Brain microvascular endothelial cell (primary cell): ENCODE measurements around the gene RAPGEF1.

Experiments
- DNase-seq: peaks from one replicate; pipeline ENCODE4 v3.0.0-alpha.2; 2020
- H3K27ac ChIP-seq: fragments of 250-450 bp; sonication (Bioruptor Pico); 2 replicates; pipeline ENCODE4 v1.5.1; 2020; ENCODE audit warnings: mild to moderate bottlenecking, moderate library complexity
- H3K27me3 ChIP-seq: fragments of 250-450 bp; sonication (Bioruptor Pico); replicated peaks from 2 replicates; pipeline ENCODE4 v1.5.1; 2020; ENCODE audit warnings: mild to moderate bottlenecking
- H3K36me3 ChIP-seq: fragments of 250-450 bp; sonication (Bioruptor Pico); replicated peaks from 2 replicates; pipeline ENCODE4 v1.5.1; 2020; ENCODE audit warnings: mild to moderate bottlenecking
- H3K4me3 ChIP-seq: 2 replicates; pipeline ENCODE4 v1.5.1; 2011; ENCODE audit warnings: low read depth, mild to moderate bottlenecking, control low read depth, low read length, moderate library complexity
- in situ Hi-C: cut with HindIII; loops from 2 replicates; pipeline ENCODE4 v1.10.0; 2017; ENCODE audit warnings: low sequenced_read_pairs, low pct_ligation_motif_present
- TF ChIP-seq, protein P1 (sequence below): IDR thresholded peaks from 2 replicates; pipeline ENCODE4 v1.5.1; 2011; ENCODE audit warnings: low read depth, mild to moderate bottlenecking, moderate library complexity, low read length, control low read depth, inconsistent platforms; ENCODE audit errors: missing control alignments

The RAPGEF1 gene

DNA sequence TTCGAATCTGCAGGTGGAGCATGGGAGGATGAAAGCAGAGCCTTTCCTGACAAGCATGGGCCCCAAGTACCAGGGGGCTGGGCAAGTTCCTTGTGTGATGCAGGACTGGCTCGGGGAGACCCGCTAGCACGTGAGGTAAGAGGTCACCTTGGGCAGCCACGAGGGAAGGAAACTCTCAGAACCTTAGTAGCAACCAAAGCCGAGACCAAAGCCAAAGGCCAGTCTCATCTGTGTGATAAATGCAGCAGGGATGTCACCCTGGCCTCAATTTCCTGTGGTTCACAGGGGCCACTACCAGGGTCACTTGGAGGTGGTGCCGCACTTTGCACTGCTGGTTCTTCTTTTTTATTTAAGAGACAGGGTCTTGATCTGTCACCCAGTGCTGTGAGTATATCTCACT is 155.0 kb downstream of the RAPGEF1 start:
- Histone ChIP-seq H3K27ac (no peak overlapping the region), H3K27me3 (no peaks in the 10 kb centered on the region), H3K36me3 (peaks cover 23% of the 10 kb centered on the region), H3K4me3 (no peak overlapping the region)
- no peak for DNase-seq
- in situ Hi-C loops, result no loop called here
- TF ChIP-seq, protein P1, sequence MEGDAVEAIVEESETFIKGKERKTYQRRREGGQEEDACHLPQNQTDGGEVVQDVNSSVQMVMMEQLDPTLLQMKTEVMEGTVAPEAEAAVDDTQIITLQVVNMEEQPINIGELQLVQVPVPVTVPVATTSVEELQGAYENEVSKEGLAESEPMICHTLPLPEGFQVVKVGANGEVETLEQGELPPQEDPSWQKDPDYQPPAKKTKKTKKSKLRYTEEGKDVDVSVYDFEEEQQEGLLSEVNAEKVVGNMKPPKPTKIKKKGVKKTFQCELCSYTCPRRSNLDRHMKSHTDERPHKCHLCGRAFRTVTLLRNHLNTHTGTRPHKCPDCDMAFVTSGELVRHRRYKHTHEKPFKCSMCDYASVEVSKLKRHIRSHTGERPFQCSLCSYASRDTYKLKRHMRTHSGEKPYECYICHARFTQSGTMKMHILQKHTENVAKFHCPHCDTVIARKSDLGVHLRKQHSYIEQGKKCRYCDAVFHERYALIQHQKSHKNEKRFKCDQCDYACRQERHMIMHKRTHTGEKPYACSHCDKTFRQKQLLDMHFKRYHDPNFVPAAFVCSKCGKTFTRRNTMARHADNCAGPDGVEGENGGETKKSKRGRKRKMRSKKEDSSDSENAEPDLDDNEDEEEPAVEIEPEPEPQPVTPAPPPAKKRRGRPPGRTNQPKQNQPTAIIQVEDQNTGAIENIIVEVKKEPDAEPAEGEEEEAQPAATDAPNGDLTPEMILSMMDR, result no peak

DNA sequence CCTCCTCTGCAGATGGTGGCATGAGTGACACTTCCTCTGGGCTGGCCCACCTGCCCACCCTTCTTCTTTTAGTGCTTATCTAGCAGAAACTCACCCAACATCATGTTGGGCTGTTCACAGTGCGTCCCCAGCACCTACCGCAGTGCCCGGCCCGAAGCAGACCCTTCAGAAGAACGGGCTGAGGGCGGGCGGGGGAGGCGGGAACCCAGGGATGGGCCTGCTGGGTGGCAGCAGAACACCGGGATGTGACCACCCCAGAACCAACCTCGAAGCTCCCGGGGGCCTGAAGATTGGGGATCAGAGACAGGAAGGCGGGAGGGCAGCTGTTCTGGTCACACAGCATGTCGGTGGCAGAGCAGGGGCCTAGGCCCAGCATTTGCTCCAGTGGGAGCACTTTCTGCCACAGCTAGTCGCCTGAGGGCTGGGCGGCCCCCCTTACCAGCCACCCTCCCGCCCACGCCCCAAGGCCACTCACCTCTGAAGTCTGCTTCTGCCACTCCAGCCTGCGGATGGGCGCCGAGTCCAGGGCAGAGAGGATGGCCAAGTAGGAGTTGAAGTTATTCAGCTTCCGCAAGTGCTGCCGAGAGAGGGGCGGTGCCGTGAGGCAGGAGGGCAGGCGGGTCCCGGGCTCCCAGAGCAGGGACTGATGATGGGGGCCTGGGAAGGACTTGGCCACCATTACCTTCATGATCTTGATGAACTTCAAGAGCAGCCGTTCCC is 155.9 kb downstream of the RAPGEF1 start:
- TF ChIP-seq, protein P1, result no peak
- no peaks in the 10 kb centered on the region for H3K27me3 ChIP-seq
- no peak overlapping the region for H3K4me3 ChIP-seq
- H3K27ac ChIP-seq, result no peak overlapping the region
- no peak for DNase-seq
- in situ Hi-C loops, result no loop called here
- H3K36me3 ChIP-seq, result peaks cover 31% of the 10 kb centered on the region

DNA sequence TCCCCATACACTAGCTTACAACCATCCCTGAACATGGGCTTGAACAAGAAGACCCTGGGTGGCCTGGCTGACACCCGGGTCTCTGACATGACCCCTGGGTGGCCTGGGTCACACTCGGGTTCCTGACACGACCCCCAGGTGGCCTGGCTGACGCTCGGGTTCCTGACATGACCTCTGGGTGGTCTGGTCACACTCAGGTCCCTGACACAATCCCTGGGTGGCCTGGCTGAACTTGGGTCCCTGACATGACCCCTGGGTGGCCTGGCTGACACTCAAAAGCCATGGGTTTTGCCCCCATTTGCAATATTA is 156.6 kb downstream of the RAPGEF1 start:
- Histone ChIP-seq H3K4me3 (no peak overlapping the region), H3K36me3 (peaks cover 33% of the 10 kb centered on the region), H3K27me3 (no peaks in the 10 kb centered on the region), H3K27ac (no peak overlapping the region)
- in situ Hi-C loops, result no loop called here
- no peak for DNase-seq
- TF ChIP-seq, protein P1, result no peak

DNA sequence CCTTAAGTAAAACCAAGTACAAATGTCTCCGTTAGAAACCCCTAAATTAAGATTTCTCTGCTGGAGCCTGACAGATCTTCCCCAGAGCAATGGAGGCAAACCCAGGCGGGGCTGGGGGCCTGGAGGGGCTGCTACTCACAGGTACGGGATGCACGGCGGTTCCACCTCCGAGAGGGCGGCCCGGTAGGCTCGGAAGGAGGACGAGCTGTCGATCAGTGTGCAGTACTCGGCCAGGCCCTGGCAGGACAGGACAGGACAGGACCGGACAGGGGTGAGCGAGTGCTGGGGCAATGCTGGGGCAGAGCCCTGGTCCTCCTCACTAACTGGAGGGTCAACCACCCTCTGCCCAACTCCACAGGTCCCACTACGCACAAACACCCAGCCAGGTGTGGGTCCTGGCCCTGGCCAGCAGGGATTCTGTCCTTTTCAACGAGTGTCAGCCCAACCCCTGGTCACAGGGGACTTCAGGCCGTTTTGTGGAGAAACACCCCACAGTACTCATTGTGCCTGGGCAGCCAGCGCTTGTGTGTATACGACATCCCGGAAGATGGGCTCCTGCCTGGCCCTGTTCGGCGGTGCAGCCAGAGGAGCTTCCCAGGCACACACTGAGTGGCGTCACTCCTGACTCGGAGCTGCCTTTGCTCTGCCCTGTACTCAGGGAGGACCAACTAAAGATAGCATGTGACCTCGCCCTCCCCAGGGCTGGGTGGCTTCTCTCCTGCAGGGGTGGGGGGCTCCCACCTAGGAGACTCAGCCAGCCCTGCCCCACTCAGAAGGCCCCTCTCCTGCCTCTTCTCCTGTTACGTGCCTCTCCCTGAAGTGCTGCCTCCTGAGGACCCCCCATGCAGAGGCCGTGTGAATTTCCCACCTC is 157.2 kb downstream of the RAPGEF1 start:
- peaks cover 33% of the 10 kb centered on the region for H3K36me3 ChIP-seq
- H3K27ac ChIP-seq, result no peak overlapping the region

DNA sequence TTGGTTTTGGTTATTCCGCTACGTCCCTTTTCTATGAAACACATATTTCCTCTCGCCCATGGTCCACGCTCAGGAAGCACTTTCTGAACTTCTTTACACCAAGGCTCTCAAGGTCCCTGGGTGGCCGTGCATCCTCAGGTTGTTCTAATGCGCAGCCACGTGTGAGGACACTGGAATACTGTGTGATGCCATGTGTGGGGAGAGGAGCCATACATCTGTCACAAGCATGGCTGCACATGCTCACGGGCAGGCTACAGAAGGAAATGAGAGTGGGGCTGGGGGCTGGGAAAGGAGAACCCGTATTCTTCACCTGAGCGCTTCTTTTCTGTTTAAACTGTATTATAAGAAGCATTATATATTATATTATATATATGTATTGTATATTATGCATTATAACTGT is 157.8 kb downstream of the RAPGEF1 start:
- no peaks in the 10 kb centered on the region for H3K27me3 ChIP-seq
- in situ Hi-C loops, result no loop called here
- DNase-seq, result no peak
- H3K27ac ChIP-seq, result no peak overlapping the region
- H3K36me3 ChIP-seq, result peaks cover 33% of the 10 kb centered on the region
- no peak overlapping the region for H3K4me3 ChIP-seq
- TF ChIP-seq, protein P1, result no peak

More for the DNA sequence above, 157.2 kb downstream of the RAPGEF1 start:
- H3K4me3 ChIP-seq, result no peak overlapping the region
- DNase-seq, result no peak
- in situ Hi-C loops, result no loop called here
- H3K27me3 ChIP-seq, result no peaks in the 10 kb centered on the region
- TF ChIP-seq, protein P1, result no peak

DNA sequence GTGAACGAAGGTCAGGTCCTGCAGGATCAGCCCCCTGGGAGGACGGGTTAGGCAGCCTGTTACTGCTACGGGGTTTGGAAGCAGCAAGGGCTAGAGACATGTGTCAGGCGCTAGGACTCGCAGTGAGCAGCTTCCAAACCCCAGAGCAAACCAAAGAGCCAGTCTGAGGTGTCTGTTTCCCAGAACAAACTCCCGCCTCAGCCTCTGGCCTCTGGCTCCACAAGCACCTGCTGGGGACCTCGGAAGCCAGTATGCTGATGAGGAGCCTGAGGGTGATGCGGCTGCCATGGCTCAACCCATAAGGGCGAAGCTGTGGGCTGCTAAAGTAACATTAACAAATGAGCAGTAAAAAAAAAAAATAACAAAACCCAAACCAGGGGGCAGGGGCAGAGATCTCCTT is 159.5 kb downstream of the RAPGEF1 start:
- DNase-seq, result no peak
- in situ Hi-C loops, result no loop called here
- Histone ChIP-seq H3K27ac (no peak overlapping the region), H3K4me3 (no peak overlapping the region), H3K36me3 (peaks cover 33% of the 10 kb centered on the region), H3K27me3 (no peaks in the 10 kb centered on the region)
- TF ChIP-seq, protein P1, result no peak
